ENCODE measurements around the gene C6orf132.
"Not testable (repeated sequence)": the region's sequence is repeated elsewhere in the genome, so short reads cannot be mapped to it uniquely, and the experiment has no call there.

C6orf132 gene

DNA sequence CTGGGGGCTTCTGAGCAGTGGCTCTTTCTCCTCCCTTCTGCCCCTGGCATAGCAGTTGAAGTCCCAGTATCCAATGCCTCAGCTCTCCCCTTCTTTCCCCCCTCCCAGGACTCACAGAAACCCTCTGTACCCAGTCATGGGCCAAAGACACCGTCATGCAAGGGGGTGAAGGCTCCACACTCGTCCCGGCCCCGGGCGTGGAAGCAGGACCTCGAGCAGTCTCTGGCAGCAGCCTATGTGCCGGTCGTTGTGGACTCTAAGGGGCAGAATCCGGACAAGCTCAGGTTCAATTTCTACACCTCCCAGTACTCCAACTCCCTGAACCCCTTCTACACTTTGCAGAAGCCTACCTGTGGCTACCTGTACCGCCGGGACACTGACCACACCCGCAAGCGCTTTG lies 20.4 kb upstream of the C6orf132 start:
- no peak for DNase-seq
- in situ Hi-C loops (cut with MboI; ENCODE audit: low pct_unique_long_range_greater_than_20kb, low sequenced_read_pairs) = no loop called here

- no peak for DNase-seq
- in situ Hi-C loops (cut with MboI; ENCODE audit: low pct_unique_long_range_greater_than_20kb, low sequenced_read_pairs) = no loop called here
These were observed 20.0 kb upstream of the C6orf132 start for GRCh38 chr6:42162384-42162783.

- in situ Hi-C loops (cut with MboI; ENCODE audit: low pct_unique_long_range_greater_than_20kb, low sequenced_read_pairs) = no loop called here
- no peak for DNase-seq
These were observed 17.1 kb upstream of the C6orf132 start for GRCh38 chr6:42159431-42160024.

DNA sequence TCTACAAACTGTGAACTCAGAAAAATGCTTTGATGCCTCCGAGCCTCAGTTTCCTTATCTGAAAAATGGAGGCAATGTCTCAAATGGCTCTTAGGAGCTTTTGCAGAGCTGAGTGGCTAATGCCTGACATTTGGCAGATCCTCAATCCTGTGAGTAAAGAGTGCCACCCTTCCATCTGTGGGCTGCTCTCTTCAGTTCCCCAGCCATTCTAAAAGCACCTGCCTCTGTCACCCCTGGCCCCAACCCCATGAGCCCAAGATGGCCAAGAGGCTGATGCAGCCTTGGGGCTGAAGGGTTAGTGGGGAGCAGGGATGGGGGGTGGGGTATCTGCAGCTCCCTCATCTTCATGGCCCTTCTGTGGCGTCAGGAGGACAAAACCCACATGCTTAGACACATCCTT lies 16.2 kb upstream of the C6orf132 start:
- in situ Hi-C loops (cut with MboI; ENCODE audit: low pct_unique_long_range_greater_than_20kb, low sequenced_read_pairs) = no loop called here

GRCh38 chr6:42158011-42158410 lies 15.6 kb upstream of the C6orf132 start:
- in situ Hi-C loops (cut with MboI; ENCODE audit: low pct_unique_long_range_greater_than_20kb, low sequenced_read_pairs) = no loop called here
- DNase-seq = no peak

More for the DNA sequence above, 16.2 kb upstream of the C6orf132 start:
- no peak for DNase-seq

DNA sequence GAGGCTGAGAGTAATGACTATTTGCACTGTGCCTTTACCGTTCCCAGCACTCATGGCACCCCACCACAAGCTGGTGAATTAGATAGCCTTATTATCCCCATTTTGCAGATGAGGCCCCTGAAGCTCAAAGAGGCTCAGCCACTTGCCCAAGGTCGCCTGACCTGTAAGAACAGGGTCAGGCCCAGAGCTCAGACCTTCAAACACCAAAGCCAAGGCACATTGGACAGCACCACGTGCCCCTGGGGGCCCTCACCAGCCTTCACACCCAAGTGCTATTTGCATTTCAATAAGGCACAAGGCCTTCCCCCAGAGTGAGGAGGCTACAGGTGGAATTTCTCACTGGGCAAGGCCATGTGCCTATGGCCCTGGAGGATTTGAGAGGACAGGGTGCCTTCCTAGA lies 14.2 kb upstream of the C6orf132 start:
- in situ Hi-C loops (cut with MboI; ENCODE audit: low pct_unique_long_range_greater_than_20kb, low sequenced_read_pairs) = no loop called here
- DNase-seq = no peak

DNA sequence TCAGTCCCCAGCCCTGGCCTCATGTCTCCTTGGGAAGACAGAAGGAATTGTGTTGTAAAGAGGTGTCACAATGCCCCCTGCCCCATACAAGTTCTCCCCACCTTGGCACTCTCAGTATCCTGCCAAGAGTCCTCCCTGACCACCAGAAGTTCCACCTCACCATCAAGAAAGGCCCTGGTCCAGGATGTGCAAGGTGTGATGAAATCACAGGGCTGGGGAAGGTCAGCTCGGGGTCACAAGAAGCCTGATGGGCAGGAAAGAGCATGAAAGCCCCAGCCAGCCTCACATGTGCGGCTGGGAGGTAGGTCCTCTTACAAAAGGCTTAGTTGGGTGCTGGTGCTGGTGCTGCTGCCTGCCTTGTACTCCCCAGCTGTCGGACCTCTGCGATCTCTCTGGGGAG lies 12.9 kb upstream of the C6orf132 start:
- in situ Hi-C loops (cut with MboI; ENCODE audit: low pct_unique_long_range_greater_than_20kb, low sequenced_read_pairs) = no loop called here
- DNase-seq = no peak

DNA sequence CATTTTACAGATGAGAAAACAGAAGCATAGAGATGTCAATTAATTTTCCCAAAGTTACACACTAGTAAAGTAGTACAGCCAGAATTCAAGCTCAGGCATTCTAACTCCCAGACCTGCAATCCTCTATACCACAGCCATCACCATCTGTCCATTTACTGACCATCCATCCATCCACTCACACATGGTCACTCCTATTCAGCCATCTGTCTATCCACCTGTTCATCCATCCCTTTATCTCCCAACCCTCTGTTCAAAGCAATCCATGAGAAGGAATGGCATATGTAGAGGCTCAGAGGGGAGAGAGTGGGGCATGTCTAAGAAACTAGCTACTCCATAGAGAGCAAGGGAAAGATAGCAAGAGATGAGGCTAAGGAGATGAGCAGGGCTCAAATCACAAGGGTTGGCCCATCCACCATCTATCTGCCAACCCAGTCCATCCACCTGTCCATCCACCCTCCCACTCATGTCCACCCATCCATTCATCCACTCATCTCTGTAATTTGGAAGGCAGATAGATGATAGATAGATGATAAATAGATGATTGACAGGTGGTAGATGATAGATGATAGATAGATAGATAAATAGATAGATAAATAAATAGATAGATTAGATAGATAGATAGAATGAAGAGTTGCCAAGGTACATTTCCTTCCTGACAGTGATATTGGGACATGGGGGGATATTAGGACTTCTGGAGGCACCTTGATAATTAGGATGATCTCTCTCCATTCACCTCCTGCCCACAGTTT lies 12.2 kb upstream of the C6orf132 start:
- no peak for DNase-seq
- in situ Hi-C loops (cut with MboI; ENCODE audit: low pct_unique_long_range_greater_than_20kb, low sequenced_read_pairs) = no loop called here

DNA sequence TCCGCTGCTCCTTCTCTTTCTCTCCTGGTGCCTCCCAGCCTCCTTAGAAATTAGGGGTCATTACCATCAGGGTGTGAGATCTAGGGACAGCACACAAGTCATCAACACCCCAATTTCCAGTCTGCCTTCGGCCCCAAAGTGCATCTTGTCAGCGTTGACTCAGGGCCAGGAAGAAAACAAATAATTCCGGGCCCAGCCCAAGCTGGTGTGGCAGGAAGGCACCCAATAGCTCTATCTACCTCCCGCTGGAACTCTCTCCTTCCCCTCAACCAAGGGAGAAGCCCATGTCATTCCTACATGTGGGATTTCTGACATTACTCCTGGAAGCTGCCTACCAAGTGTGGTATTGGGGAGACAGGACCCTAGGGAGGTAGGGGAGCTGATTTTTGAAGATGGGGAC lies 11.5 kb upstream of the C6orf132 start:
- in situ Hi-C loops (cut with MboI; ENCODE audit: low pct_unique_long_range_greater_than_20kb, low sequenced_read_pairs) = no loop called here
- DNase-seq = no peak

GRCh38 chr6:42152528-42153213 lies 10.3 kb upstream of the C6orf132 start:
- in situ Hi-C loops (cut with MboI; ENCODE audit: low pct_unique_long_range_greater_than_20kb, low sequenced_read_pairs) = not testable (repeated sequence)

DNA sequence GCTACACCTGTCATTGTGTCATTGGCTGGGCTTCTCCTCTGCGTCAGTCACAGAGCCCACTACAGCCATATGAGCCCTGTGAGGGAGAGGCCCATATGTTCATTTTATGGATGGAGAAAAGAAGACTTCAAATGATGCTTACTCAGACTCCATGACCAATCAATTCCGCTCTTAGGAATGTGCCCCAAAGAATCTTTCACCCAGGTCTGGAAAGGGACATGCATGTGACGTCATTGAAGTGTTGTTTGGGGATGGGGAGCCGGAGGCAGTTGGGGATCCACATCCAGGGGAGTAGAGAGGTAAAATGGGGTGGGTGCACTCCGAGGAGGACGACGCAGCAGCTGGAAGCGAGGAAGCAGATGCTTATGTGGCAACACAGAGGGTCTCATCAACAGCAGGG lies 9.6 kb upstream of the C6orf132 start:
- DNase-seq = no peak
- in situ Hi-C loops (cut with MboI; ENCODE audit: low pct_unique_long_range_greater_than_20kb, low sequenced_read_pairs) = no loop called here

More at GRCh38 chr6:42152528-42153213, 10.3 kb upstream of the C6orf132 start:
- not testable (repeated sequence) for DNase-seq

DNA sequence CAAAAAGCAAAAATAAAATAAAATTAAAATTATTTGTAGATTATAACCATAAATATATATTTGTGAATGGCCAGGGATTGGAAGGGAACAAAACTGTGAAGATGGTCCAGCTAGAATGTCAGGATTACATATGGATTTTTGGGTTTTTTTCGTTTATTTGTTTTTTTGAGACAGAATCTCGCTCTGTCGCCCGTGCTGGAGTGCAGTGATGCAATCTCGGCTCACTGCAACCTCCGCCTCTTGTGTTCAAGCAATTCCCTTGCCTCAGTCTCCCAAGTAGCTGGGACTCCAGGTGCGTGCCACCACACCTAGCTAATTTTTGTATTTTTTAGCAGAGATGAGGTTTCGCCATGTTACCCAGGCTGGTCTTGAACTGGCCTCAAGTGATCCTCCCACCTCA lies 7.8 kb upstream of the C6orf132 start:
- in situ Hi-C loops (cut with MboI; ENCODE audit: low pct_unique_long_range_greater_than_20kb, low sequenced_read_pairs) = no loop called here

DNA sequence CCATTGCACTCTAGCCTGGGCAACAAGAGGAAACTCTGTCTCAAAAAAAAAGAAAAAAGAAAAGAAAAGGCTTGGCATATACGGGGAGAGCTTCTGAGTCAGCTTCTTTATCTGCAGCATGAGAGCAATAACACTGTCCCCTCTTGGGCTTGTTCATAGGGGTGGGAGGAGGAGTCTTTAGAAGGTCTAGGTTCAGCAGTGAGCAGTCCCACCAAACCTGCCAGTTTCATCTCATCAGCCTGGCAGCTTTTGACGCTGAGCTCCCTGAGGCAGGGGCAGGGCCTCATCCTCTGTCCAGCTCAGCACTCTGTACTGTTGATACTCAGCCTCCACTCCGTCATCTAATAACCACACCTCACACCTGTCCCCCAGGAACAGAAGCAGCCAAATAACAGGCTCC lies 5.6 kb upstream of the C6orf132 start:
- DNase-seq = no peak
- in situ Hi-C loops (cut with MboI; ENCODE audit: low pct_unique_long_range_greater_than_20kb, low sequenced_read_pairs) = no loop called here

More for the DNA sequence above, 7.8 kb upstream of the C6orf132 start:
- DNase-seq = no peak

DNA sequence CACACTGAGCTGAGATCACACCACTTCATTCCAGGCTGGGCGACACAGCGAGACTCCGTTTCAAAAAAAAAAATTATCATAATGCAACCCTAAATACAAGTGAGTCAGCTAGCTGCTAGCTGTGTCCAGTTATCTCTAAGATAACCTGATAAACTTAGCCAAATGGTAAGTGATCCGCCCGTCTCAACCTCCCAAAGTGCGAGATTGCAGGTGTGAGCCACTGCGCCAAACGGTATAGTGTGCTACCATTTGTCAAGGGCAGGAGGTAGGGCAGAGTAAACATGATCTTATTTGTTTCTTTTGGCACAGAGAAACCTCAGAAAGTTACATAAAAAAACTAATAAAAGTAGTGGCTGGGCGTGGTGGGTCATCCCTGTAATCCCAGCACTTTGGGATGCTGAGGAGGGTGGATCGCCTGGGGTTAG lies 4.7 kb upstream of the C6orf132 start:
- in situ Hi-C loops (cut with MboI; ENCODE audit: low pct_unique_long_range_greater_than_20kb, low sequenced_read_pairs) = no loop called here

GRCh38 chr6:42141603-42142117 lies 760 bp downstream of the C6orf132 start:
- no peak for DNase-seq
- in situ Hi-C loops (cut with MboI; ENCODE audit: low pct_unique_long_range_greater_than_20kb, low sequenced_read_pairs) = no loop called here

More for the DNA sequence above, 4.7 kb upstream of the C6orf132 start:
- DNase-seq = no peak

- no peak for DNase-seq
- in situ Hi-C loops (cut with MboI; ENCODE audit: low pct_unique_long_range_greater_than_20kb, low sequenced_read_pairs) = no loop called here
These were observed 1.4 kb downstream of the C6orf132 start for GRCh38 chr6:42140756-42141602.

- in situ Hi-C loops (cut with MboI; ENCODE audit: low pct_unique_long_range_greater_than_20kb, low sequenced_read_pairs) = no loop called here
- peak; percentile 78 for DNase-seq
These were observed 2.4 kb downstream of the C6orf132 start for GRCh38 chr6:42140032-42140431.

DNA sequence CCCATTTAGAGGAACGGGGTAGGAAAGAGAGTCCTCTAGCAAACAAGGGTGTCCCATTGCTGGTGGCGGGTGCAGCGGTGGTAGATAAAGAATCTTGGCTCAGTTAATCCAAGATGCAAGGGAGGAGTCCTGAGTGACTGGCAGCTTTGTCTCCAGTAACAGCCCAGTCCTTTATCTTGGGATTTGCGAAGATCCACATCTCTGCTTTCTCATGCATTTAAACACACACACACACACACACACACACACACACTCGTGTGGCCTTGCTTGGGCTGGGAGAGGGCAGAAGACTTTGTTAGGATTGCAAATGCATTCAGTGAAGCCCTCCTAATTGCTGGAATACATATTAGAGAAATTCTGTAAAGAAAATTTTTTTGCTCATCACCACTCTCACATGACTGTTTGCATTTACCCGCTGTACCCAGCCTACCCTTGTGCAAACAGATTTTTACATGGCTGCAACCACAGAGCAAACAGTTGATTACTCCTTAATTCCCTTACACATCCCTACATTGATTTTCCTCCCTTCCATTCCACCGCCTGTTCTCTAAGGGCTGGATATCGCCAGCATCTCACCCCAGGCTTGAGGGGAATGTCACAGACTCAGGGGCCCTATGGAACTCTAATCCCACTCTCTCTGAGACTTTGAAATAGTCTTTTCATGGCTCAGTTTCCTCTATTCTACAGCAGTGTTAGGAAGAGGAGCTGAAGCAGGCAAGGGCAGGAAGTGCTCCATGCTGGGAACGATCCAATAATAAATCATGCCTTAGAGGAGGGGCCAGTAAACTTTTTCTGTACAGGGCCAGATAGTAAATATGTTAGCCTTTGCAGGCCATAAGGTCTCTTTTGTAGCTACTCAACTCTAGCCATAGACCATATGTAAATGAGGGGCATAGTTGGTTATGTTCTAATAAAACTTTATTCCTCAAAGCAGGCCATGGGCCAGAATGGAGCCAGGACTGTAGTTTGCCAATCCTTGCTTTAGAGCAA lies 3.5 kb downstream of the C6orf132 start:
- DNase-seq = no peak
- in situ Hi-C loops (cut with MboI; ENCODE audit: low pct_unique_long_range_greater_than_20kb, low sequenced_read_pairs) = no loop called here

Measured in KBM-7 (cell line).